Natural killer cell (primary cell): ENCODE data around the gene PHLPP1. TPM values are rescaled to one million over a fixed set of nuclear protein-coding genes. Genes with fewer than 3 reads are reported as not detected.

ENCODE experiments used
- ATAC-seq, 3 donors: fragments of 150-1000 bp in 2 of 3; fragments of 200-7000 bp in 1 of 3; cut with Tn5 transposase; 1 replicate in 1 of 3; 2 replicates in 2 of 3; pipeline ENCODE4 v1.10.0; 2021; ENCODE audit warnings: mild to moderate bottlenecking in 2 of 3, moderate library complexity in 2 of 3
- DNase-seq, 2 donors: peaks; one replicate each; pipeline versions ENCODE4 v3.0.0 to v3.0.0-alpha.2; 2013 to 2021; ENCODE audit warnings: mixed read lengths in 1 of 2
- H3K27ac ChIP-seq: one replicate; pipeline ENCODE4 v1.5.1; 2013; ENCODE audit warnings: mild to moderate bottlenecking, low read length
- H3K27me3 ChIP-seq: one replicate; pipeline ENCODE4 v1.6.1; 2013; ENCODE audit warnings: low read length; ENCODE audit not compliant: control insufficient read depth, insufficient read depth
- H3K36me3 ChIP-seq: one replicate; pipeline ENCODE4 v1.6.1; 2013; ENCODE audit warnings: low read length; ENCODE audit not compliant: control insufficient read depth, insufficient read depth
- H3K4me1 ChIP-seq: one replicate; pipeline ENCODE4 v1.6.1; 2013; ENCODE audit warnings: low read length; ENCODE audit not compliant: control insufficient read depth, insufficient read depth
- H3K4me3 ChIP-seq: one replicate; pipeline ENCODE4 v1.5.1; 2013; ENCODE audit warnings: low read length
- H3K9me3 ChIP-seq: one replicate; pipeline ENCODE4 v1.6.1; 2013; ENCODE audit warnings: low read length; ENCODE audit not compliant: control insufficient read depth, insufficient read depth
- H3K27ac Mint-ChIP-seq, 2 donors: one replicate each; pipeline ENCODE4 v1.8.0; 2022; ENCODE audit warnings: mild to moderate bottlenecking in 2 of 2, mixed read lengths in 2 of 2, moderate library complexity in 1 of 2
- H3K27me3 Mint-ChIP-seq, 2 donors: one replicate each; pipeline ENCODE4 v1.8.0; 2022; ENCODE audit warnings: low read depth in 2 of 2, mixed read lengths in 2 of 2
- H3K36me3 Mint-ChIP-seq: one replicate; pipeline ENCODE4 v1.8.0; 2022; ENCODE audit warnings: mixed read lengths
- H3K4me1 Mint-ChIP-seq, 2 donors: one replicate each; pipeline ENCODE4 v1.8.0; 2022; ENCODE audit warnings: mixed read lengths in 2 of 2
- H3K4me3 Mint-ChIP-seq: one replicate; pipeline ENCODE4 v1.8.0; 2022; ENCODE audit warnings: mild to moderate bottlenecking, moderate library complexity, mixed read lengths
- H3K9me3 Mint-ChIP-seq, 2 donors: one replicate each; pipeline ENCODE4 v1.8.0; 2022; ENCODE audit warnings: mixed read lengths in 2 of 2
- CTCF ChIP-seq: fragments of 200-600 bp; IDR thresholded peaks from one replicate; pipeline ENCODE4 v1.8.0; 2022; ENCODE audit warnings: antibody characterized with exemption
- WGBS: methylation state at CpG from one replicate; pipeline ENCODE4 v1.1.7; 2013; ENCODE audit warnings: missing lambda C conversion rate; ENCODE audit not compliant: insufficient coverage; 5-methylcytosine and 5-hydroxymethylcytosine counted together
- intact Hi-C: fragments of 100-400 bp; cut with micrococcal nuclease; formaldehyde crosslinking; loops from one replicate; pipeline ENCODE4 v1.14.2; 2022
- total RNA-seq, 4 donors: library from RNA; stranded (reverse); fragments of 120-200 nt in 1 of 4; gene quantifications; one replicate each; pipeline versions ENCODE4 v1.2.3 to v1.2.4, GENCODE V29; 2013 to 2022

PHLPP1 gene
- total RNA-seq, 3 donors from 2014 or later (not counting 1 experiment from before 2014, with no cell fraction given) = 12.1 to 14.8 (median 12.2) TPM

- Mint-ChIP-seq H3K4me1 (peaks cover 7 to 9% of the 10 kb centered on the region in 2 donors), H3K36me3 (no peaks in the 10 kb centered on the region), H3K4me3 (no peak overlapping the region), H3K27me3 (no peaks in the 10 kb centered on the region), H3K9me3 (no peaks in the 10 kb centered on the region), H3K27ac (no peak overlapping the region)
- no peak for TF ChIP-seq CTCF
- Histone ChIP-seq H3K27me3 (no peaks in the 10 kb centered on the region), H3K27ac (no peak overlapping the region), H3K36me3 (peaks cover 6% of the 10 kb centered on the region), H3K4me3 (no peak overlapping the region), H3K4me1 (no peaks in the 10 kb centered on the region), H3K9me3 (no peaks in the 10 kb centered on the region)
- DNase-seq = no peak
- no peak for ATAC-seq
- WGBS = 100% methylated on average over 3 of the region's 3 CpGs
- intact Hi-C loops = no loop called here
Observed at GRCh38 chr18:62959481-62959880, 244.1 kb downstream of the PHLPP1 start.

- H3K27ac Mint-ChIP-seq = no peak overlapping the region
- no peaks in the 10 kb centered on the region for H3K4me1 ChIP-seq
Observed at GRCh38 chr18:62963507-62963906, 248.2 kb downstream of the PHLPP1 start.

GRCh38 chr18:62964432-62964831 lies 249.1 kb downstream of the PHLPP1 start:
- no peak overlapping the region for H3K27ac ChIP-seq
- Mint-ChIP-seq H3K27me3 (no peaks in the 10 kb centered on the region), H3K4me1 (no peaks in the 10 kb centered on the region), H3K27ac (no peak overlapping the region), H3K4me3 (no peak overlapping the region), H3K9me3 (no peaks in the 10 kb centered on the region), H3K36me3 (no peaks in the 10 kb centered on the region)
- no peaks in the 10 kb centered on the region for H3K27me3 ChIP-seq
- WGBS = 80% methylated on average over 1 of the region's 1 CpG
- H3K4me1 ChIP-seq = no peaks in the 10 kb centered on the region
- intact Hi-C loops = no loop called here
- ATAC-seq (no peak), DNase-seq (no peak)
- H3K36me3 ChIP-seq = peaks cover 3% of the 10 kb centered on the region
- H3K9me3 ChIP-seq = no peaks in the 10 kb centered on the region
- no peak for TF ChIP-seq CTCF
- H3K4me3 ChIP-seq = no peak overlapping the region

More at GRCh38 chr18:62963507-62963906, 248.2 kb downstream of the PHLPP1 start:
- H3K36me3 ChIP-seq = peaks cover 6% of the 10 kb centered on the region
- H3K9me3 ChIP-seq = no peaks in the 10 kb centered on the region
- no peak overlapping the region for H3K4me3 ChIP-seq
- no peak for DNase-seq
- intact Hi-C loops = no loop called here
- Mint-ChIP-seq H3K27me3 (no peaks in the 10 kb centered on the region), H3K4me3 (no peak overlapping the region), H3K4me1 (no peaks in the 10 kb centered on the region), H3K9me3 (no peaks in the 10 kb centered on the region), H3K36me3 (no peaks in the 10 kb centered on the region)
- H3K27ac ChIP-seq = no peak overlapping the region
- H3K27me3 ChIP-seq = no peaks in the 10 kb centered on the region
- ATAC-seq = no peak
- TF ChIP-seq CTCF = no peak
- 92% methylated on average over 3 of the region's 3 CpGs for WGBS

GRCh38 chr18:62967089-62967488 lies 251.7 kb downstream of the PHLPP1 start:
- Mint-ChIP-seq H3K27ac (no peak overlapping the region), H3K9me3 (no peaks in the 10 kb centered on the region), H3K4me1 (no peaks in the 10 kb centered on the region), H3K4me3 (no peak overlapping the region), H3K27me3 (no peaks in the 10 kb centered on the region), H3K36me3 (no peaks in the 10 kb centered on the region)
- ATAC-seq = no peak
- no peak for TF ChIP-seq CTCF
- Histone ChIP-seq H3K36me3 (peaks cover 3% of the 10 kb centered on the region), H3K27me3 (no peaks in the 10 kb centered on the region), H3K27ac (no peak overlapping the region), H3K4me3 (no peak overlapping the region), H3K4me1 (no peaks in the 10 kb centered on the region), H3K9me3 (no peaks in the 10 kb centered on the region)
- no peak for DNase-seq
- intact Hi-C loops = no loop called here
- 94% methylated on average over 2 of the region's 4 CpGs for WGBS
